ENCODE results near the gene NUDCD3.

The NUDCD3 gene

DNA sequence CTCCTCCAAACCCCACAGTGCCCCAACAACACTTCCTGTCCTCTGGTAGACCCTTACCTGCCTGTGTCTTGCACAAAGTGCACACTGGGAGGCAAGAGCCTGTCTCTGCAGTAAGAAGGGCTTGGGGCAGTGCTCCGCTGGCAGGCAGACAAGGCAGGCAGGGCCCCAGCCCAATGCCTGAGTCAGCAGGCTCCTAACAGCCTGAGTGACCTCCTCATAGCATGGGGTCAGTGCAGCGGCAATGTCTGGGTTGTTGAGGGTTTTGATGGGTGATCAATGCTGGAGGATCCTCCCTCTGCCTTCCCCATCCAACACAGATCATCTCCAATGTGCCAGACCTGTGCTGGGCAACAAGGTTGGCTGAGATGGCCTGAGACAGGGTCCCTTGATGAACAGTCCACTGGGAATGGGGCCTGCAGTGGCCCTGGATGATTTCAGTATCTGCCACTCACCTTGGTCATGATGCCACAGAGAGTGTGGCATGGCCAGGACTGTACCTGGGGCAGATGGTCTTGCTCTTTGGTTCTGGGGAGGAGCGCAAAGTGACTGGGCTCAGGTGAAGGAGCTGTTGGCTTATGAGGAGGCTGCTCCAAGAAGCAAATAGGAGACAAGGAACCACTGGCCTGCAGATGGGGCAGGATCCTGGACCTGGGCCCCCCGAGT is 109.5 kb downstream of the NUDCD3 start:
- no peak for DNase-seq

DNA sequence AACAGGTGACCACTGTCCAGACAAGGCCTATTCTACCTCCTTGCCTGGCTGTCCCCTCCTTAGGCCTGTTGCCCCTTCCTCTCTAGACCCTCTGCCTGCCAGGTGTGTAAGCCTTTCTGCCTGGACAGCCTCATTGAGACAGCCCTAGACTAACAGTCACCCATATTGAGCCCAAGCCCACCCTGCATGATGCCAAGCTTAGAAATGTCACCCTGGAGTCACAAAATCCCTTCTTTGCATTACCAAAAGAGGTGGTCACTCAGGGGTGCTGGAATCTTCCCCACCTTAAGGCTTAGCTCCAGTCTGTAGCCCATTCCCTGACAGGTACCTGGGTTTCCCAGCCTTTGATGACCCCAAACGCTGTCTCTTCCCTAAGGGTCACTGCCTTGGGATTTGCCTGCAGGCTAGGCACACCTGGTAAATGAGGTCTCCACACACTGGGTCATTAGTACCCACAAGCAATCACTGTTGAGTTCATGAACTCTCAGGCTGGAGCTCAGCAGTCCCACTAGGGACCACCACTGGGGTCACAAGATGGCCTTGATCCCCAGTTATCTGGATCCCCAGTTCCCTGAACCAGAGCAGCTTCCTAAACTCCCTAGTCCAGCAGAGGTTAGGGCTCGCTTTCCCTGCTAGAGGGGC is 110.1 kb downstream of the NUDCD3 start:
- DNase-seq = no peak

DNA sequence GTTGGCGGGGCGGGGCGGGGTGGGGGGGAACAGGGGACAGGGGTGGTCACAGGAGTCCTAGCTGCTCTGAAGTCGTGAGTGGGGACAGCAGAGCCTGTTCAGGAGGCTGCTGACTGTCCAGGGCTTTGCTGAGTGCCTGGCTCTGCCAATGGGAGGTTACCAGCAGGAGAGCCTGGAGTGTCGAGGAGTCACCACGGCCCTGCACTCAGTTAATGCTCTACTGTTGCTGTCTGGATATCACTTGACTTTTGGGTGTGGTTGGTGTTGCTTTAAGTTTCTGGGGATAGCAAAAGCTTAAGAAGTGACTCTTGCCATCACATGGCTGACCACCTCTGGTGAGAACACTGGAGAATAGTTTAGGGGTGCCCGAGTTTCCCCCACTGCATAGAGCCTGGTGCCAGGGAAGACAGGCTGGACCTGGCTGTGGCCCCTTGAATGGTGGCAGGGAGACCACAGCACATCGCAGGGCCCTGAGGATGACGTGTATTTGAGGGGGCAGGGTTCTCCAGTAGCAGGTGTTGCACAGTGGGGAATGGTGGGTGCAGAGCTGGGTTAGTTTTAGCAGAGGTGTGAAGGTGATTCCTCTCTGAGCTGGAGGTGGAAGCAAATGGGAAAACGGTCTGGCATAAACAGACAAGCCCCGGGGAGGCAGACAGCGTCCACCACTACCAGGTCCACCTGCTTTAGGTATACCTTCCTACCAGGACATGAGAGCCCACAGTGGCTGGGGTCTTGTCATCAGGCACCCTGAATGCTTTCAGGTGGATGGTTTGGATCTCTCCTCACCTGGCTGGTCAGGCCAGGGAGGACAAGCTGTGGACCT is 110.9 kb downstream of the NUDCD3 start:
- no peak for DNase-seq

DNA sequence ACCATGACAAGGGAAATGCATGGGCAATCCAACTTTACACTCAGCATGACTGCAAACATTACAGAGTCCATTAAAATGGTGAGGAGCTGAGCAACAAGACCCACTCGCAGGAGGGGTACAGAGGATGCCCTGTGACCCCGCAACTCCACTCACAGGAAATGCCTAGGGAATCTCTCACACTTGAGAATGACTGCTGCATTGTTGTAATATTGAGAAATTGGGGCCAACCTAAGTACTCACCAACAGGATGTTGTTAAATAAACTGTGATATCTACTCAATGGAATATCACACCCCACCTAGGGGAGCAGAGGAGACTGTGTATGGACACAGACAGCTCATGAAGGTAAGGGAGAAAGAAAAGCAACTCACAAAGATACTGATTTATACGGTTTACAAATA is 111.7 kb downstream of the NUDCD3 start:
- DNase-seq = no peak

DNA sequence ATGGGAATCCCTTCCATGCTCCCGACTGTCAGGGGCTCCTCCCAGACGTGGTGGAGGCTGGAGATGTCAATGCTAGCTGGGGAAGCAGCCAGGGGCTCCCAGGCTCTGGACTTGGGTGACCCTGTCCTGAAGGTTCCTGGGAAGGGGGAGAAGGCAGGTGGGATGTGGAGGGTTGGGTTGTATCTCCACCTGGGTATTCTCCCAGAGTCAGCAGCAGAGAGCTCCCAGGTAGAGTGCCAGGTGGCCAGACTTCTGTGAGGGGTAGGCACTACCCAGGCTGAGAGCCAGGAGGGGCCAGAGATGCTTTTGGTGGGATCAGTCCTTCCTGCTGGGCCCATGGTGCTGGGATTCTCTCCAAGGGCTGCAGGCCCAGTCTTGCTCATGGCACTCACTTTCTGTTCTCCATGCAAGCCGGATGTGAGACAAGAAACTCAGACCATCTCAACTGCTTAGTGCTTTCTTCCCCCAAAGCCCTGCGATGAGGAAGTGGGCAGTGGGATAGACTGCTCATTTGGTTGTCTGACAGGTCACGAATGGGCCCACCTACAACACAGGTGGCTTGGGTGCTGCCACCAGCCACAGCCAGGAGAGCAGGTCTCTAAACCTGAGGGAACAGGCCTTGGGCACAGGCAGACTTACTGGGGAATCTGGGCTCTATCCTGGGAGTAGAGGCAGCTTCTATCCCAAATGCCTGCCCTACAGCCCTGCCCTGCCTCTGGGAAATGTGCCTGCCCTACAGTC is 112.6 kb downstream of the NUDCD3 start:
- no peak for DNase-seq

DNA sequence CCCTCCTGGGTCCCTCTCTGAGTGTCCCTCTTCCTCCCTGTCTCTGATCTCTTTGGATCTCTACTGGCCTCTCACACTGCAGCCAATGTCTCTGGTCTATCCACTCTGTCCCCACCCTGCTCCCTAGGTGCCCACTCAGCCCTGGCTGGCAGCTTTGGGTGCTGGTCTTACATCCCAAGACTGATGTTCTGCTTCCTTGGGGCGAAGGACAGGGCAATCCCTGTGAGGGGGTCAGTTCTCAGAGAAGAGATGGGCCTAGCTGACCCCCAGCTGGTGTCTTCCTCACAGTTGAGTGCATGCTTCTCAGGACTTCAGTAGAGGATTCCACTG is 113.4 kb downstream of the NUDCD3 start:
- no peak for DNase-seq

DNA sequence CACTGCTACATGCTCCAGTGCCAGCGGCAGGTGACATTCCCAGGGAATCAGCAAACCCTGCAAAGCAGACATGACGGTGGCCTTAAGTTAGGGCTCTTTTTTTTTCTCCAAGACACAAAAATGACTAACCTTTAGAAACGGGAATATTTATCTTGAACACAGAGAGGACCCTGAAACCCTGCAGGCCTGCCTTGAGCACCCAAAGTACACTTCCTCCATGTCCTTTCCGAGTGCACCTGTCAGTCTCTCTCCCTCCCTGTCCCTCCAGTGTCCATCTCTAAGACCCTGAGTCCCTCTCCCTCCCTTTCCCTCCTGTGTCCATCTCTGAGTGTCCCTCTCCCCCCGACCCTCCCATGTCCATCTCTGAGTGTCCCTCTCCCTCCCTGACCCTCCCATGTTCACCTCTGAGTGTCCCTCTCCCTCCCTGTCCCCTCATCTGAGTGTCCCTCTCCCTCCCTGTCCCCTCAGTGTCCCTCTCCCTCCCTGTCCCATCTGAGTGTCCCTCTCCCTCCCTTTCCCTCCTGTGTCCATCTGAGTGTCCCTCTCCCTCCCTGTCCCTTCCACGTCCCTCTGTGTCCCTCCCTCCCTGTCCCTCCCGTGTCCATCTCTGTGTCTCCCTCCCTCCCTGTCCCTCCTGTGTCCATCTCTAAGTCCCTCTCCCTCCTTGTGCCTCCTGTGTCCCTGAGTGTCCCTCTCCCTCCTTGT is 113.9 kb downstream of the NUDCD3 start:
- DNase-seq = no peak

DNA sequence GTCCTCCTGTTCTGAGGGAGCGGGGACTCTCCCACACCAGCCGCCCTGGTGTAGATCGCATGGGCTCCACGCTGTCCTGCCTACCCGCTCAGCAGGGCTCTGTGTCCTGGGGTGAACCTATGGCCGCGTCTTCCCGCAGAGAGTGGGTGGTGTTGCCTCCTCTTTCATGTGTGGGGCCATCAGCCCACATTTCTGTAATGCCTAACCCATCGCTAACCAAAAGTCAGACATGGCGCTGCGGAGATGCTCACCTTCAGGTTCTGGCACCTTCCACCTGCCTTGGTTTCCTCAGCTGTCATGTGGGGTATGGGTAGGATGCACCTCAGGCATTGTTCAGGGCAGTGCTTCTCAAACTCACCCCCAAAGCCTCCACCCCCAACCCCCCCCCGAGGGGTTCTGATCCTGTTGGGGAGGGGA is 114.5 kb downstream of the NUDCD3 start:
- DNase-seq = no peak

DNA sequence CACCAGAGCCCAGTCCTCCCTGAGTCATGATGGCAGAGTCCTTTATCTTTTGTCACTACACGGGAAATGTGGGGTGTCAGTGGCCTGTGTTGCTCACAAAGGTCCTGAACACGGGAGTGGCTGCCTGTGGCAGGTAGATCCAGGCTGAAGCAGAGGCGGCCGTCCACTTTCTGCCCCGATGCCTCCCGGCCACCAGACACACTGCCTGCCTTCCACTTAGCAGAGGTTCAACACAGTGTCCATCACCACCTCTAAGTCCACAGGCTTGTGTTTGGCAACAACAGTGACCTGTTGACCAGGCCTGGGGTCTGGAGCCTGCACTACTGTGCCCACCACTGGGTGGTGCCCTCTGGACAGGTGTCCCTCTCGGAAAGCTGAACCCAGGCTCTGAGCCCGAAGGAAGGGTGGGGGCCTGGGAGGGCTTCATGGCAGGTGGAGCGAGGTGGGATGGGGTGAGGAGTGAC is 115.2 kb downstream of the NUDCD3 start:
- DNase-seq = no peak

DNA sequence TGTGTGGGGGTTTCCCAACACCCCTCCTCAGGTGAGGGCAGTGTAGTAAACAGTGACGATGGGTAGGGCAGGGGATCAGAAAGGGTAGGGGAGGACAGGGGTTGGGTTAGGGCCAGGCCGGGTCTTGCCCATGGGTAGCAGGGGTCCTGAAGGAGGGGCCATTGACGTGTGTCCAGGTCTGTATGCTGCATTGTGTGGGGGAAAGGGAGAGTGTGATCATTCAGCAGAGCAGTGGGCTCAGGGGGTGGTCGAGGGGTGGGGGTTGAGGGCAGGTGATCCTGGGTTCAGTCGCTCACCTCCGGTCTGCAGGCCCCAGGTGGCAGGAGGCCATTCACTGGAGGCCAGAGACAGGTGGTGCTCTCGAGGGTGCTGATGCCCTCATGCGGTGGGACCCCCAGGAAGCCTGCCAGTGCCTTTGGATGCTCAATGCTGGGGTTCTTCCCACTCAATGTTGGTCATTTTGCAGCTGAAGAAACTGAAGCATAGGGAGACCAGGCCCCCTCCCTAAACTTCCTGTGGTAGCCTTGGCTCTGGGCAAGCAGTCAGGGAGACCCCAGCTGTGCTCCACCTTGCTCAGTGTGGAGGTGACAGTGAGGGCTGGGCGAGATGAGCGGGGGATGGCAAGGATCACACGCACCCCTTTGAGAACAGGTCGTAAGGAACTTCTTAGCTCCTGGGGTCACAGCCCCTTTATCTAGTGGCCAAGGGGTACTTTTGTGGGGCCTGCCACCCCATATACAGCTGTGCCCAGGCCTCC is 116.3 kb downstream of the NUDCD3 start:
- no peak for DNase-seq

DNA sequence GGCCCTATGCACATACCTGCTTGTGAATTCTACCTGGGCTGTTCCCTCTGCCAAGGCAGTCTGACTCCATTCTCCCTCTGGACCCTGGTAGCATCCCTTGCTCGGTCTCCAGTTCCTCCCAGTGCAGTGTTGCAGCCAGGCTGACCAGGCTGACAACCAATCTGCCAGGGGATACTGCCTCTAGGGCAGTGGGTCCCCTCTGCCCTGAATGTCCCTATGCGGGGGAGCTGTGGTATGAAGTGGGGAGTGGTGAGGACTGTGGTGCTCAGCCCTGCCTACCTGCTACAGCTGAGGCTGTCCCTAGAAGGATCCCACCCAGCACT is 117.1 kb downstream of the NUDCD3 start:
- no peak for DNase-seq

DNA sequence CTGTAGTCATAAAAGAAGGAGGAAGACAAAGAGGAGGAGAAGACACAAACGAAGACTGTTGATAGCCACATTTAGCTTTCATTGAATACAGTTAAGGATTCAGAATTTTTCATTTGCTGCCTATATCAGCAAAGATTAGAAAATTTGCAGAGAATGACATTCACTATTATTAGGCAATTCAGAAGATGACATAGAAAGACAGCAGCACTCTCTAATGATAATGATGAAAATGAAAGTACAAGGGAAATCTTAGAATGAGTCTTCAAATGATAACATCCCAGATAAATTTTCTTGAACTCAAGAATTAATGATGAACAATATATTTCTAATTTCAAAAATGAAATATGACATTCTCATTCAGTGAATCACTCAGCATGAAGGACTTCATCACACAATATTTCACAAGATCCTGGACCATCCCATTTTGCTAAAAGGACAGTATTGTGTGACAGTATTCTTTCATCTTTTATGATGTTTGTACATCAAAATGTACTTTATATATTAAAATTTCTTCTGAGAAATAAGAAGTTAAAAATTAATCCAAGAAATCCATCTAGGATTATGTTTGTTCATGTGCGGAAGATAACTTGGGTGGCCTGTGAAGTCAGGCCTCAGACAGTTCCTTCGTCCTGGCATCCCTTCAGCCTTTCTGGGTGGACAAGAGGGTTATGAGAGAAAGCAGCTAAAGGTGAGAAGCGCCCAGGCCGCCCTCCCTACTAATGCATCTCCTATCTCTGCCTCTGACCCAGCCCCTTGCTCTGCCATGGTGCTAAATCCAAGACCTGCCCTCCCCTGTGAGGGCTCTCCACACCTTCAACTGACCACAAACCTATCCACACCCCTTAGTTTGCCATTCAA is 117.7 kb downstream of the NUDCD3 start:
- DNase-seq = no peak

DNA sequence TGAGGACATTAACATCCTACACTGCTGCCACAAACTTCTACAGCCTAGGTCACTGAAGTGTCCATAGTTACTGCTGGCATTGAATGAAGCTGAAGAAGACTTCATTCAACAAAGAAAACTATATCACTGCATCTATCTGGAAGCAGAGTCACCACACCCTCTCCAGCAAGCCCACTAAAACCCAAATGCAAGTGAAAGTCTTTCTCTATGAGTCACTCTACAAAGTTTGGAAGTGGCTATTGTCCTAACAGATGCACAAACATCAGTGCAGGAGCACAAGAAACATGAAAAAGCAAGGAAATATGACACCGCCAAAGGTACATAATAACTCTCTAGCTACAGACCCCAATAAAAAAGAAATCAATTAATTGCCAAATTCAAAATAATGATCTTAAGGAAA is 121.6 kb downstream of the NUDCD3 start:
- DNase-seq = no peak

DNA sequence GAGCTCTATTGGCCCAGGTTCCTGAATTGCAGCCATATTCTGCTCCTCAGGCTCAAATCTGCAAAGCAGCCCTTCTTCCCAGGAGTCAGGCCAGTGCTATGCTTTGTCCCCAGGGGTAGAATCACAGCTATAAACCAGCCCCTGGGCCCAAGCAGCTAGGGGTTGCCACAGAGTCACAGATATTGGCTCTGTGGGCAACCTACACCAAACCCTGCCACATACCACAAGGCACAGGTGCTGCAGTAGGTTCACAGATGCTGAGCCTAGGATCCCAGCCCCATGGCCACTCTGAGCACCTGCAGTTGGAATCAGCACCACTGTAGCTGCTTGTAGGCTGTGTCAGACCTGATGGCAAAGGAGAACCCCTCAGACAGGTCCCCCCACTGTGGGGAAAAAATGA is 122.0 kb downstream of the NUDCD3 start:
- no peak for DNase-seq

DNA sequence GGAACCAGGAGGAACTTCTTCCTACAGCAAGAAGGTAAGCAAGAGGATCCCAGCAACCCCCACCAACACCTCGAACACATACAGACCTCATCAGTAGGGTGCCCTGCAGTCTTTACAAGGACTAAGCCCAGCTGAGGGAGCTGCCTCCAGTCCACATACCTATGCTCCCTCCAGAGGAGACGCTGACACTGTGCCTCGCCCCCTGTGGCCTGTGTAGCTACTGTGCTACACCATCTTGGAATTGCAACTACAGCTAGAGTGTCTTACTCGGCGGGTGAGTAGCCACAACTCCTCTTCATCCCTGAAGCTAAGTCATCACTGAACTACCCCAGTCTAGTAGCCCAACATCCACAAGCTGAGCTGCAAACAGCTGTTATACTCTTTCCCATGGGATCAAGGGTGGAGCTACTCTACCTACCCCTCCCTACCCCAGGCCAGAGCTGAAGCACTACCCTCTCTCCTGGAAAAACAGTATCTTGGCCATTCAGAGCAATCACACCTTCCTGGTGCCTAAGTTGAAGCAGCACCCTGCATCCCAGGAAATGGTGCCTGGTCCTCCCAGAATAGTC is 122.9 kb downstream of the NUDCD3 start:
- no peak for DNase-seq

DNA sequence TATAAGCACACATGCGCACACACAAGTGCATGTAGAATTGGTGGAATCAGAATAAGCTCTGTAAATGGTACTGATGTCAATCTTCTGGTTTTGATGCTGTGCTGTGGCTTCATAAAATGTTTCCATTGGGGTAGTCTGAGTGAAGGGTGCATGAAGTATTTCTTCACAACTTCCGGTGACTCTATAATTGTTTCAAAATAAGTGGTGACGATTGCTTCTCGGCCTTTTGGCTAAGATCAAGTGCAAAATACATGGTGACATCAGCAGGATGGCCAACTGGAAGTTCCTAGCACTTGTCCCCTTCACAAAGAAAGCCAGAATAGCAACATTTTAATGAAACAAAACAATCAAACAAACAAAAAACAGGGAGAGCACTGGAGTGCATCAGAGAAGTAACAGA is 123.5 kb downstream of the NUDCD3 start:
- DNase-seq = no peak

DNA sequence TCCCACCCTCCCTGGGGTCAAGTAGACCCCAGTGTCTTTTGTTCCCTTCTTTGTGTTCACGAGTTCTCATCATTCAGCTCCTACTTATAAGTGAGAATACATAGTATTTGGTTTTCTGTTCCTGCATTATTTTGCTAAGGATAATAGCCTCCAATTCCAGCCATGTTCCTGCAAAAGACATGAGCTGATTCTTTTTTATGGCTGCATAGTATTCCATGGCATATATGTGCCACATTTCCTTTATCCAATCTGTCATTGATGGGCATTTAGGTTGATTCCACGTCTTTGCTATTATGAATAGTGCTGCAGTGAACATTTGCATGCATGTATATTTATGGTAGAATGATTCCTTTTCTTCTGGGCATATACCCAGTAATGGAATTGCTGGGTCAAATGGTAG is 136.8 kb downstream of the NUDCD3 start:
- no peak for DNase-seq

DNA sequence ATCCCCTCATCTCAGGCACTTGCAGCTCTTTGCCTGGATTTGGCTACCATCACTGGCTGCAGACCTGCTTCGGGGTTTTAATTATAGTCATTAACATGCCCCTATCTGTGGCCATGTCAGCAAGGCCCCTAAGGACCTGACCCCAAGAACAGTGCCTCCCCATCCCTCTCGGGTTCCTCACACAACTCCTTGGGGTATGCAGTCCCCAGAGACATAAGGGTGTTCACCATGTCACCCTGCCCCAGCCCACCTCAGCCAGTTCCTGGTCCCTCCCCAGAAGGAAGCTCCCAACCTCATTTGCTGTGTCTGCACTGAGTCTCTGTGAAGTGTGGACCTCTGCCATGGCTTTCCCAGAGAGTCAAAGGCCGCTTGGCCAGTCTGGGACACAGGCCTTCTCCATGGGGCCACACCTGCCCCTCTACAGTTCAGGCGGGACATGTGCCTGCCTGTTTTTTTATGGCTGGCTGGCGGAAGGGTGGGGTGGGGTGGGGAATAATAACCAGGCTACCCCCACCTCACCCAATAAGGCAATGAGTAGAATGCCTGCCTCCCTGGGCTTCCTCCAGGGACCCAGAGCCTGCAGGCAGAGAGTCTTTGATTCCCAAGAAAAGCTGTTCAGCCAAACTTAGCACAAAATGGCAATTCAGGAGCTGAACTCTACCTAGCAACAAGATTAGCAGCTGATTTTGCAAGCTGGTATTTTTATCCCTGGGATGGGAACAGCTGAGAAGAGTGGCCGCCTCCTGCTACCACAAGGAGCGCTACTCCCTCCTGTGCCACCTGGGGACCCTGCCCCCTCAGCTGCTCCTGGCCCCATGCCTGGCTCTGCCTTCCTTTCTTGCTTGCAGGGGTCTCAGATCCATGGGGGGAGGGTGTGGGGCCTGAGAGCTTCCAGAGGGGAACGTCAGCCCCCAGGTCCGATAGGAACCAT is 141.3 kb downstream of the NUDCD3 start:
- DNase-seq = no peak

DNA sequence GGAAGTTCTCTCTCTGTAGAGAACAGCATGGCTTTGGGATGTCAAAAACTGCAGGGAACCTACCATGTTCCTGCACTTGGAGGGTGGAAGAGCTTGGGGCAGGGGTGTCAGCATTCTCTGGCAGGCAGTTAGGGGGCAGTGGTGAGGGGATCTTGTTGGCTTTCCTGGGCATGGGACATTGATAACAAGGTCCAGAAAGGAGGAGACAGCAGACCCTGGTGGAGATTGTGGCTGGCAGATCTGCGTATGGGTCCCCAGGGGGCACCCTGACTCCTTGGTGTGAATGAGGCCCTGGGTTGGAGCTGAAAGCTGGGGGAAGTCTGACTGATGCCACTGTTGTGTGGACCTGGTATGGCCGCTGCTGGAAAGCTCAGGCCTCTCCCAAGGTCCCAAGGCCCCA is 142.2 kb downstream of the NUDCD3 start:
- no peak for DNase-seq
